Neural cell (in vitro differentiated cells): ENCODE results near the gene PDLIM5. TPM values are rescaled to one million over a fixed set of nuclear protein-coding genes. Genes with fewer than 3 reads are reported as not detected.

Source experiments
- H2AFZ ChIP-seq: fragments of 200-600, 300-800 bp; sonication (generic), shearing (Covaris generic); 2 replicates; pipeline ENCODE4 v1.6.0; 2014; ENCODE audit warnings: low read depth, mild to moderate bottlenecking, antibody characterized with exemption, low read length, moderate library complexity
- H3F3A ChIP-seq: fragments of 200-600 bp; shearing (Covaris generic); 2 replicates; pipeline ENCODE4 v1.6.1; 2016; ENCODE audit warnings: mild to moderate bottlenecking, moderate library complexity, mixed read lengths, antibody characterized with exemption, low read length; ENCODE audit not compliant: insufficient read depth, poor library complexity, severe bottlenecking
- H3K27ac ChIP-seq: fragments of 200-600, 300-800 bp; sonication (generic), shearing (Covaris generic); 2 replicates; pipeline ENCODE4 v1.5.1; 2014; ENCODE audit warnings: mild to moderate bottlenecking, low read length, moderate library complexity
- H3K27me3 ChIP-seq: fragments of 300-800, 200-600 bp; sonication (generic), shearing (Covaris generic); 2 replicates; pipeline ENCODE4 v1.6.0; 2014; ENCODE audit warnings: mild to moderate bottlenecking, low read depth, low read length, moderate library complexity; ENCODE audit not compliant: insufficient read depth
- H3K36me3 ChIP-seq: fragments of 300-800, 200-600 bp; sonication (generic), shearing (Covaris generic); 2 replicates; pipeline ENCODE4 v1.5.1; 2014; ENCODE audit warnings: mild to moderate bottlenecking, antibody characterized with exemption, low read length, moderate library complexity; ENCODE audit not compliant: insufficient read depth
- H3K4me2 ChIP-seq: fragments of 300-800, 200-600 bp; sonication (generic), shearing (Covaris generic); 2 replicates; pipeline ENCODE4 v1.6.0; 2014; ENCODE audit warnings: mild to moderate bottlenecking, low read length
- H3K4me3 ChIP-seq: fragments of 300-800, 200-600 bp; sonication (generic), shearing (Covaris generic); 2 replicates; pipeline ENCODE4 v1.5.1; 2014; ENCODE audit warnings: mild to moderate bottlenecking, low read length, moderate library complexity
- H3K79me2 ChIP-seq: fragments of 200-600 bp; shearing (Covaris generic); replicated peaks from 2 replicates; pipeline ENCODE4 v1.6.0; 2014; ENCODE audit warnings: mild to moderate bottlenecking, low read length, moderate library complexity; ENCODE audit not compliant: insufficient read depth
- H3K9ac ChIP-seq: fragments of 300-800, 200-600 bp; sonication (generic), shearing (Covaris generic); 2 replicates; pipeline ENCODE4 v1.6.1; 2016; ENCODE audit warnings: mild to moderate bottlenecking, low read length, mixed read lengths
- H3K9me2 ChIP-seq: fragments of 200-600 bp; shearing (Covaris generic); 2 replicates; pipeline ENCODE4 v1.6.1; 2016; ENCODE audit warnings: mild to moderate bottlenecking, low read length, mixed read lengths; ENCODE audit not compliant: insufficient read depth
- H3K9me3 ChIP-seq: fragments of 200-600, 300-800 bp; sonication (generic), shearing (Covaris generic); 2 replicates; pipeline ENCODE4 v1.6.1; 2016; ENCODE audit warnings: mild to moderate bottlenecking, mixed run types, low read length, moderate library complexity, mixed read lengths
- H4K20me1 ChIP-seq: fragments of 200-600 bp; shearing (Covaris generic); 2 replicates; pipeline ENCODE4 v1.6.1; 2016; ENCODE audit warnings: mild to moderate bottlenecking, mixed run types; ENCODE audit not compliant: insufficient read depth
- EP300 ChIP-seq: fragments of 450-650 bp; conservative IDR thresholded peaks from 2 replicates; pipeline ENCODE4 v1.6.1; 2014; ENCODE audit warnings: antibody characterized with exemption, mild to moderate bottlenecking, moderate library complexity; ENCODE audit not compliant: poor library complexity, severe bottlenecking
- EZH2 ChIP-seq: fragments of 200-600, 300-800 bp; shearing (Covaris generic), sonication (generic); IDR thresholded peaks from 2 replicates; pipeline ENCODE4 v1.6.1; 2014; ENCODE audit warnings: antibody characterized with exemption, low read length, borderline replicate concordance, mild to moderate bottlenecking; ENCODE audit not compliant: insufficient read depth, poor library complexity, severe bottlenecking
- MXI1 ChIP-seq: fragments of 450-650 bp; conservative IDR thresholded peaks from 2 replicates; pipeline ENCODE4 v1.6.1; 2014; ENCODE audit warnings: antibody characterized with exemption, mild to moderate bottlenecking; ENCODE audit not compliant: poor library complexity, severe bottlenecking
- POLR2AphosphoS5 ChIP-seq: IDR thresholded peaks from 2 replicates; pipeline ENCODE4 v1.6.1; 2012
- RAD21 ChIP-seq: fragments of 450-650 bp; conservative IDR thresholded peaks from 2 replicates; pipeline ENCODE4 v1.6.1; 2014; ENCODE audit warnings: antibody characterized with exemption, mild to moderate bottlenecking, moderate library complexity
- SMC3 ChIP-seq: fragments of 450-650 bp; conservative IDR thresholded peaks from 2 replicates; pipeline ENCODE4 v1.6.1; 2014; ENCODE audit warnings: antibody characterized with exemption, mild to moderate bottlenecking, moderate library complexity; ENCODE audit not compliant: poor library complexity
- TAF1 ChIP-seq: IDR thresholded peaks from 2 replicates; pipeline ENCODE4 v1.6.1; 2012; ENCODE audit warnings: low read depth
- polyA plus RNA-seq: library from polyadenylated mRNA; depleted of rRNA; stranded (reverse); fragments of >200 nt; gene quantifications from 2 replicates; pipeline ENCODE4 v1.2.3, GENCODE V29; 2014
- TF ChIP-seq, protein P1 (sequence below): IDR thresholded peaks from 2 replicates; pipeline ENCODE4 v1.6.1; 2012; ENCODE audit warnings: borderline replicate concordance
- TF ChIP-seq, protein P2 (sequence below): fragments of 450-650 bp; IDR thresholded peaks from 2 replicates; pipeline ENCODE4 v1.5.1; 2014; ENCODE audit warnings: antibody characterized with exemption, mild to moderate bottlenecking, moderate library complexity; ENCODE audit not compliant: poor library complexity, severe bottlenecking

PDLIM5 gene
- polyA plus RNA-seq, 1 donor from 2014 or later = 1.6 TPM

DNA sequence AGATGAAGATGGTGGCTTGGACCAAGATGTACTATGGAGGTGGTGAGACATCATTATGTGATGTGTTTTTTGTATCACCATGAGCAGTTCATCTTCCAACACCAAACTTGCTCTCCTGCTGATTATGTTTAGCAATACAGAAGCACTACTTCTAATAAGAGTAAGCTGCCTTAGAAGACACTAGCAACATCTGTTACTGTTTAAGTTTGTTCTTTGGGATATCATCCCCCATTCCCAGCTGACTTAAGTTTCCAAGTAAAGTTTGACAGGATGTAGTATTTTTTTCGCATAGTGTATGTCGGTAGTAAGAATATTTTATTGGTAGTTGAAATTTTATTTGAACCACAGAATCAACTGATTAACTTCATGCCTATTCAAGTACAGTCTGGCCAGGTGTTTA lies 182.5 kb downstream of the PDLIM5 start:
- Histone ChIP-seq H3K4me3 (no peak overlapping the region), H3K9me2 (no peaks in the 10 kb centered on the region), H3K9ac (no peak overlapping the region), H3F3A (no peaks in the 10 kb centered on the region), H2AFZ (no peak overlapping the region), H3K36me3 (no peaks in the 10 kb centered on the region), H3K79me2 (no peaks in the 10 kb centered on the region), H3K27me3 (no peaks in the 10 kb centered on the region), H4K20me1 (no peaks in the 10 kb centered on the region), H3K4me2 (no peak overlapping the region), H3K27ac (no peak overlapping the region), H3K9me3 (no peaks in the 10 kb centered on the region)
- TF ChIP-seq MXI1 = no peak
- TF ChIP-seq, protein P1, sequence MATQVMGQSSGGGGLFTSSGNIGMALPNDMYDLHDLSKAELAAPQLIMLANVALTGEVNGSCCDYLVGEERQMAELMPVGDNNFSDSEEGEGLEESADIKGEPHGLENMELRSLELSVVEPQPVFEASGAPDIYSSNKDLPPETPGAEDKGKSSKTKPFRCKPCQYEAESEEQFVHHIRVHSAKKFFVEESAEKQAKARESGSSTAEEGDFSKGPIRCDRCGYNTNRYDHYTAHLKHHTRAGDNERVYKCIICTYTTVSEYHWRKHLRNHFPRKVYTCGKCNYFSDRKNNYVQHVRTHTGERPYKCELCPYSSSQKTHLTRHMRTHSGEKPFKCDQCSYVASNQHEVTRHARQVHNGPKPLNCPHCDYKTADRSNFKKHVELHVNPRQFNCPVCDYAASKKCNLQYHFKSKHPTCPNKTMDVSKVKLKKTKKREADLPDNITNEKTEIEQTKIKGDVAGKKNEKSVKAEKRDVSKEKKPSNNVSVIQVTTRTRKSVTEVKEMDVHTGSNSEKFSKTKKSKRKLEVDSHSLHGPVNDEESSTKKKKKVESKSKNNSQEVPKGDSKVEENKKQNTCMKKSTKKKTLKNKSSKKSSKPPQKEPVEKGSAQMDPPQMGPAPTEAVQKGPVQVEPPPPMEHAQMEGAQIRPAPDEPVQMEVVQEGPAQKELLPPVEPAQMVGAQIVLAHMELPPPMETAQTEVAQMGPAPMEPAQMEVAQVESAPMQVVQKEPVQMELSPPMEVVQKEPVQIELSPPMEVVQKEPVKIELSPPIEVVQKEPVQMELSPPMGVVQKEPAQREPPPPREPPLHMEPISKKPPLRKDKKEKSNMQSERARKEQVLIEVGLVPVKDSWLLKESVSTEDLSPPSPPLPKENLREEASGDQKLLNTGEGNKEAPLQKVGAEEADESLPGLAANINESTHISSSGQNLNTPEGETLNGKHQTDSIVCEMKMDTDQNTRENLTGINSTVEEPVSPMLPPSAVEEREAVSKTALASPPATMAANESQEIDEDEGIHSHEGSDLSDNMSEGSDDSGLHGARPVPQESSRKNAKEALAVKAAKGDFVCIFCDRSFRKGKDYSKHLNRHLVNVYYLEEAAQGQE = no peak
- TF ChIP-seq, protein P2, sequence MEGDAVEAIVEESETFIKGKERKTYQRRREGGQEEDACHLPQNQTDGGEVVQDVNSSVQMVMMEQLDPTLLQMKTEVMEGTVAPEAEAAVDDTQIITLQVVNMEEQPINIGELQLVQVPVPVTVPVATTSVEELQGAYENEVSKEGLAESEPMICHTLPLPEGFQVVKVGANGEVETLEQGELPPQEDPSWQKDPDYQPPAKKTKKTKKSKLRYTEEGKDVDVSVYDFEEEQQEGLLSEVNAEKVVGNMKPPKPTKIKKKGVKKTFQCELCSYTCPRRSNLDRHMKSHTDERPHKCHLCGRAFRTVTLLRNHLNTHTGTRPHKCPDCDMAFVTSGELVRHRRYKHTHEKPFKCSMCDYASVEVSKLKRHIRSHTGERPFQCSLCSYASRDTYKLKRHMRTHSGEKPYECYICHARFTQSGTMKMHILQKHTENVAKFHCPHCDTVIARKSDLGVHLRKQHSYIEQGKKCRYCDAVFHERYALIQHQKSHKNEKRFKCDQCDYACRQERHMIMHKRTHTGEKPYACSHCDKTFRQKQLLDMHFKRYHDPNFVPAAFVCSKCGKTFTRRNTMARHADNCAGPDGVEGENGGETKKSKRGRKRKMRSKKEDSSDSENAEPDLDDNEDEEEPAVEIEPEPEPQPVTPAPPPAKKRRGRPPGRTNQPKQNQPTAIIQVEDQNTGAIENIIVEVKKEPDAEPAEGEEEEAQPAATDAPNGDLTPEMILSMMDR = no peak
- no peak for TF ChIP-seq POLR2AphosphoS5
- no peak for TF ChIP-seq RAD21
- no peak for TF ChIP-seq TAF1
- no peak for TF ChIP-seq EZH2
- TF ChIP-seq SMC3 = no peak
- TF ChIP-seq EP300 = no peak

DNA sequence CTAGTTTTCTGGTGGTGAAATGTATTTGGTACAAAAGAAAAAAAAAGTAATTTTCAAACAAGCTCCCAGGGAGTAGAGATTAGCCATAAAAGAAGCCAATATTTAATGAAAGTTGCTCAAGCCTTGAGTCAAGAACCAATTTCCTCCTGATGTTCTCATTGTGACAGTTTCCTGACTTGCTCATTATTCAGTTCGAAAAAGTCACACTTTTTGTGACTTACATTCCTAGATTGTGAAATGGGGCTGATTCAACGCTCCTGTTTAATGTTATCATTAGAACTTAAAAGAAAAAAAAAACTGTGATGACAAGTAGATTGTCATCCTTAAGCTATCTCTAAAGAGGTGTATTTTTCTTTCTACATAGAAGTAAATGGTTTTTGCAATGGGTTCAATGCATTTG lies 183.4 kb downstream of the PDLIM5 start:
- Histone ChIP-seq H3K9me3 (no peaks in the 10 kb centered on the region), H2AFZ (no peak overlapping the region), H3K79me2 (no peaks in the 10 kb centered on the region), H3K4me2 (no peak overlapping the region), H3K9me2 (no peaks in the 10 kb centered on the region), H3K27ac (no peak overlapping the region), H3K4me3 (no peak overlapping the region), H4K20me1 (no peaks in the 10 kb centered on the region), H3F3A (no peaks in the 10 kb centered on the region), H3K27me3 (no peaks in the 10 kb centered on the region), H3K36me3 (no peaks in the 10 kb centered on the region), H3K9ac (no peak overlapping the region)
- TF ChIP-seq, protein P2 = no peak
- no peak for TF ChIP-seq RAD21
- no peak for TF ChIP-seq POLR2AphosphoS5
- no peak for TF ChIP-seq EZH2
- TF ChIP-seq, protein P1 = no peak
- no peak for TF ChIP-seq MXI1
- TF ChIP-seq EP300 = no peak
- TF ChIP-seq SMC3 = no peak
